NCI-H1417 treated with DMSO at 0.1 percent for 48 hours (cell line): Measurements from ENCODE around the gene RAB4B.
"Not testable (repeated sequence)": the region's sequence is repeated elsewhere in the genome, so short reads cannot be mapped to it uniquely, and the experiment has no call there.

Experiments used
- DNase-seq: peaks from one replicate; lab custom pipeline; 2025; lab: John Stamatoyannopoulos, UW

RAB4B gene

GRCh38 chr19:40822704-40823553 lies 44.9 kb downstream of the RAB4B start:
- DNase-seq, result not testable (repeated sequence)

GRCh38 chr19:40824916-40825315 lies 46.9 kb downstream of the RAB4B start:
- not testable (repeated sequence) for DNase-seq

GRCh38 chr19:40825460-40826095 lies 47.5 kb downstream of the RAB4B start:
- not testable (repeated sequence) for DNase-seq

GRCh38 chr19:40826312-40826698 lies 48.3 kb downstream of the RAB4B start:
- not testable (repeated sequence) for DNase-seq

- DNase-seq, result not testable (repeated sequence)
Observed at GRCh38 chr19:40826699-40827385, 48.8 kb downstream of the RAB4B start.

- DNase-seq, result no peak
Observed at GRCh38 chr19:40827386-40828247, 49.6 kb downstream of the RAB4B start.

- DNase-seq, result no peak
Observed at GRCh38 chr19:40829205-40829604, 51.2 kb downstream of the RAB4B start.

GRCh38 chr19:40830741-40831140 lies 52.7 kb downstream of the RAB4B start:
- DNase-seq, result not testable (repeated sequence)

- no peak for DNase-seq
Observed at GRCh38 chr19:40831502-40832430, 53.7 kb downstream of the RAB4B start.

- DNase-seq, result not testable (repeated sequence)
Observed at GRCh38 chr19:40832431-40832790, 54.4 kb downstream of the RAB4B start.

GRCh38 chr19:40833728-40834533 lies 55.9 kb downstream of the RAB4B start:
- DNase-seq, result not testable (repeated sequence)

- DNase-seq, result no peak
Observed at GRCh38 chr19:40836754-40837429, 58.8 kb downstream of the RAB4B start.

GRCh38 chr19:40838477-40838876 lies 60.4 kb downstream of the RAB4B start:
- not testable (repeated sequence) for DNase-seq

GRCh38 chr19:40842012-40842411 lies 64.0 kb downstream of the RAB4B start:
- not testable (repeated sequence) for DNase-seq

GRCh38 chr19:40842997-40843652 lies 65.1 kb downstream of the RAB4B start:
- not testable (repeated sequence) for DNase-seq

- DNase-seq, result not testable (repeated sequence)
Observed at GRCh38 chr19:40843653-40844052, 65.6 kb downstream of the RAB4B start.
